Measurements from ENCODE around the gene DDX60.
"Not testable (repeated sequence)": the region's sequence is repeated elsewhere in the genome, so short reads cannot be mapped to it uniquely, and the experiment has no call there.

DDX60 gene

GRCh38 chr4:168318266-168318895, at the start of gene DDX60:
Gene DDX60, minus strand, starts transcription at chr4:168318752. Its CDS starts 7,493 bp downstream, at chr4:168311259.
- DNase-seq (ENCODE audit: low read depth): peak; percentile 64

- DNase-seq (ENCODE audit: low read depth): no peak
These were observed 48.5 kb upstream of the DDX60 start for GRCh38 chr4:168367065-168367464.

GRCh38 chr4:168362025-168362401, 43.5 kb upstream of the DDX60 start:
- no peak for DNase-seq (ENCODE audit: low read depth)

GRCh38 chr4:168361365-168362024, 42.9 kb upstream of the DDX60 start:
- no peak for DNase-seq (ENCODE audit: low read depth)

- DNase-seq (ENCODE audit: low read depth): no peak
These were observed 41.7 kb upstream of the DDX60 start for GRCh38 chr4:168360271-168360670.

- DNase-seq (ENCODE audit: low read depth): no peak
These were observed 39.4 kb upstream of the DDX60 start for GRCh38 chr4:168357941-168358340.

- DNase-seq (ENCODE audit: low read depth): no peak
These were observed 35.2 kb upstream of the DDX60 start for GRCh38 chr4:168353746-168354145.

- DNase-seq (ENCODE audit: low read depth): no peak
These were observed 19.0 kb upstream of the DDX60 start for GRCh38 chr4:168337550-168337940.

- no peak for DNase-seq (ENCODE audit: low read depth)
These were observed 18.4 kb upstream of the DDX60 start for GRCh38 chr4:168336837-168337549.

GRCh38 chr4:168335621-168336020, 17.1 kb upstream of the DDX60 start:
- DNase-seq (ENCODE audit: low read depth): no peak

- no peak for DNase-seq (ENCODE audit: low read depth)
These were observed 15.5 kb upstream of the DDX60 start for GRCh38 chr4:168334053-168334452.

- DNase-seq (ENCODE audit: low read depth): not testable (repeated sequence)
These were observed 12.0 kb upstream of the DDX60 start for GRCh38 chr4:168330575-168330974.

GRCh38 chr4:168325591-168325990, 7.0 kb upstream of the DDX60 start:
- no peak for DNase-seq (ENCODE audit: low read depth)

GRCh38 chr4:168321006-168321405, 2.5 kb upstream of the DDX60 start:
- no peak for DNase-seq (ENCODE audit: low read depth)

- no peak for DNase-seq (ENCODE audit: low read depth)
These were observed 1.0 kb upstream of the DDX60 start for GRCh38 chr4:168319486-168320019.

GRCh38 chr4:168317621-168318020, 931 bp downstream of the DDX60 start:
- DNase-seq (ENCODE audit: low read depth): no peak

GRCh38 chr4:168309781-168310180, 8.8 kb downstream of the DDX60 start:
- no peak for DNase-seq (ENCODE audit: low read depth)

GRCh38 chr4:168308912-168309311, 9.6 kb downstream of the DDX60 start:
- no peak for DNase-seq (ENCODE audit: low read depth)

- DNase-seq (ENCODE audit: low read depth): no peak
These were observed 12.1 kb downstream of the DDX60 start for GRCh38 chr4:168306476-168306875.

GRCh38 chr4:168304744-168305459, 13.7 kb downstream of the DDX60 start:
- DNase-seq (ENCODE audit: low read depth): no peak

- not testable (repeated sequence) for DNase-seq (ENCODE audit: low read depth)
These were observed 15.1 kb downstream of the DDX60 start for GRCh38 chr4:168303430-168303829.

GRCh38 chr4:168293386-168293975, 25.1 kb downstream of the DDX60 start:
- DNase-seq (ENCODE audit: low read depth): no peak
